Neuronal stem cell (in vitro differentiated cells): ENCODE measurements around the gene ACACB.

ENCODE experiments used
- DNase-seq: peaks from one replicate; pipeline ENCODE4 v3.0.0-alpha.2; 2013; ENCODE audit warnings: low spot score
- H2AFZ ChIP-seq: one replicate; pipeline ENCODE4 v1.6.1; 2013; ENCODE audit warnings: mild to moderate bottlenecking, low read length, inconsistent platforms
- H2AK5ac ChIP-seq: 2 replicates; pipeline ENCODE4 v1.6.1; 2013; ENCODE audit warnings: low read depth, mild to moderate bottlenecking, inconsistent platforms, low read length, moderate library complexity, mixed read lengths
- H2BK120ac ChIP-seq: 2 replicates; pipeline ENCODE4 v1.6.1; 2013; ENCODE audit warnings: low read depth, mild to moderate bottlenecking, inconsistent platforms, low read length, moderate library complexity, mixed read lengths
- H2BK12ac ChIP-seq: one replicate; pipeline ENCODE4 v1.6.1; 2013; ENCODE audit warnings: low read length, inconsistent platforms
- H2BK15ac ChIP-seq: 2 replicates; pipeline ENCODE4 v1.6.1; 2013; ENCODE audit warnings: mild to moderate bottlenecking, low read length, inconsistent platforms, mixed read lengths
- H2BK5ac ChIP-seq: one replicate; pipeline ENCODE4 v1.6.1; 2013; ENCODE audit warnings: inconsistent platforms, mild to moderate bottlenecking, low read length, moderate library complexity
- H3K14ac ChIP-seq: one replicate; pipeline ENCODE4 v1.6.1; 2013; ENCODE audit warnings: low read length, inconsistent platforms
- H3K18ac ChIP-seq: 2 replicates; pipeline ENCODE4 v1.6.1; 2013; ENCODE audit warnings: low read length, inconsistent platforms
- H3K23ac ChIP-seq: 2 replicates; pipeline ENCODE4 v1.6.1; 2013; ENCODE audit warnings: low read depth, mild to moderate bottlenecking, mixed read lengths, low read length, inconsistent platforms; ENCODE audit not compliant: poor library complexity
- H3K27ac ChIP-seq: replicated peaks from 3 replicates; pipeline ENCODE4 v1.5.1; 2013; ENCODE audit warnings: low read length, inconsistent platforms
- H3K27me3 ChIP-seq, 3 experiments: 2 replicates each; pipeline ENCODE4 v1.6.1; 2013; ENCODE audit warnings: low read length in 3 of 3, mild to moderate bottlenecking in 2 of 3, inconsistent platforms in 1 of 3, low read depth in 1 of 3, mixed read lengths in 1 of 3, moderate library complexity in 1 of 3; ENCODE audit not compliant: control insufficient read depth in 3 of 3, insufficient read depth in 3 of 3
- H3K36me3 ChIP-seq, 2 donors: replicated peaks in 1 of 2; 2 replicates each; pipeline ENCODE4 v1.6.1; 2013; ENCODE audit warnings: low read length in 2 of 2; ENCODE audit not compliant: control insufficient read depth in 2 of 2, insufficient read depth in 2 of 2
- H3K4ac ChIP-seq: 2 replicates; pipeline ENCODE4 v1.6.1; 2013; ENCODE audit warnings: inconsistent platforms, mild to moderate bottlenecking, low read length, moderate library complexity
- H3K4me1 ChIP-seq, 2 donors: 1 replicate in 1 of 2; 2 replicates in 1 of 2; pipeline ENCODE4 v1.6.1; 2013; ENCODE audit warnings: low read length in 2 of 2, low read depth in 1 of 2; ENCODE audit not compliant: control insufficient read depth in 2 of 2, insufficient read depth in 1 of 2
- H3K4me2 ChIP-seq: one replicate; pipeline ENCODE4 v1.6.1; 2013; ENCODE audit warnings: mild to moderate bottlenecking, low read length, inconsistent platforms; ENCODE audit not compliant: insufficient read depth, poor library complexity, severe bottlenecking
- H3K4me3 ChIP-seq, 2 donors: 2 replicates each; pipeline ENCODE4 v1.5.1; 2013; ENCODE audit warnings: low read length in 2 of 2, mild to moderate bottlenecking in 2 of 2, inconsistent platforms in 1 of 2, moderate library complexity in 1 of 2
- H3K79me1 ChIP-seq: one replicate; pipeline ENCODE4 v1.6.1; 2013; ENCODE audit warnings: low read depth, mild to moderate bottlenecking, inconsistent platforms, low read length, moderate library complexity
- H3K9ac ChIP-seq: one replicate; pipeline ENCODE4 v1.6.1; 2013; ENCODE audit warnings: mild to moderate bottlenecking, low read depth, low read length, inconsistent platforms; ENCODE audit not compliant: poor library complexity
- H3K9me3 ChIP-seq, 2 donors: replicated peaks in 1 of 2; 2 replicates each; pipeline versions ENCODE3 to v1.6.1; 2013; ENCODE audit warnings: low read length in 2 of 2, mild to moderate bottlenecking in 2 of 2, inconsistent platforms in 1 of 2, low read depth in 1 of 2, mixed read lengths in 1 of 2, moderate library complexity in 1 of 2; ENCODE audit not compliant: control insufficient read depth in 2 of 2, insufficient read depth in 1 of 2
- H4K8ac ChIP-seq: one replicate; pipeline ENCODE4 v1.6.1; 2013; ENCODE audit warnings: low read depth, mild to moderate bottlenecking, inconsistent platforms, low read length, moderate library complexity
- H4K91ac ChIP-seq: one replicate; pipeline ENCODE4 v1.6.1; 2013; ENCODE audit warnings: low read length, low read depth, mild to moderate bottlenecking, inconsistent platforms; ENCODE audit not compliant: poor library complexity
- WGBS, 2 donors: extraction: QIAGEN DNeasy Blood & Tissue Kit; methylation state at CpG; one replicate each; pipeline ENCODE4 v1.1.7; 2013; ENCODE audit warnings: missing lambda C conversion rate in 2 of 2, mixed read lengths in 1 of 2; ENCODE audit not compliant: insufficient read length in 2 of 2, insufficient replicate concordance in 1 of 2; ENCODE audit errors: extremely low coverage in 2 of 2; 5-methylcytosine and 5-hydroxymethylcytosine counted together

Gene ACACB

DNA sequence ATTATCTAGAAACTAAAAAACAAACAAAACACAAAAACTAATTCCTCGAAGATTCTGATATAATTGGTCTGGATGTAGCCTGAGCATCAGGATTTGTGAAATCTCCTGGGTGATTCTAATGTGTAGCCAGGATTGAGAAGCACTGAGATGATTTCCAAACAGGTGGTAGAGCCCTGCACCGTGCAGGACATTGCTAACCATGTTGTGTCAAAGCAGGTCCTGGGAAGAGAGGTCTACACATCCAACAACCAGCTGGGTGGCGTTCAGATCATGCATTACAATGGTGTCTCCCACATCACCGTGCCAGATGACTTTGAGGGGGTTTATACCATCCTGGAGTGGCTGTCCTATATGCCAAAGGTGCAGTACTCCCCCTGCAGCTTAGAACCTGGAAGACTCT lies 136.4 kb downstream of the ACACB start:
- Histone ChIP-seq H2AK5ac (no peak overlapping the region), H4K8ac (no peak overlapping the region), H3K18ac (no peak overlapping the region), H2BK5ac (no peak overlapping the region), H2BK15ac (no peak overlapping the region), H3K23ac (no peak overlapping the region), H4K91ac (no peak overlapping the region), H3K27ac (no peak overlapping the region), H3K4ac (no peak overlapping the region), H3K4me1 (no peaks in the 10 kb centered on the region), H3K36me3 (no peaks in the 10 kb centered on the region), H3K9ac (no peak overlapping the region), H2BK12ac (no peak overlapping the region), H2AFZ (no peak overlapping the region), H3K9me3 (peaks cover 6 to 13% of the 10 kb centered on the region in 2 donors), H2BK120ac (no peak overlapping the region), H3K4me3 (no peak overlapping the region), H3K4me2 (no peak overlapping the region), H3K14ac (no peak overlapping the region), H3K79me1 (no peaks in the 10 kb centered on the region), H3K27me3 (no peaks in the 10 kb centered on the region)
- WGBS, 2 donors: no CpG with 5 or more reads among the region's 4 CpGs
- DNase-seq: no peak

- no peak overlapping the region for H4K91ac ChIP-seq
- no peak overlapping the region for H2AK5ac ChIP-seq
- H3K4me2 ChIP-seq: no peak overlapping the region
- no peak overlapping the region for H3K18ac ChIP-seq
- H2AFZ ChIP-seq: no peak overlapping the region
- no peak overlapping the region for H2BK120ac ChIP-seq
- H3K4me1 ChIP-seq: no peaks in the 10 kb centered on the region
- H3K27ac ChIP-seq: no peak overlapping the region
- H2BK15ac ChIP-seq: no peak overlapping the region
- no peaks in the 10 kb centered on the region for H3K79me1 ChIP-seq
- no peak overlapping the region for H2BK5ac ChIP-seq
- no peak overlapping the region for H3K23ac ChIP-seq
- no peak overlapping the region for H3K14ac ChIP-seq
- H4K8ac ChIP-seq: no peak overlapping the region
- H3K4me3 ChIP-seq: no peak overlapping the region
- H3K27me3 ChIP-seq: no peaks in the 10 kb centered on the region
- no CpG with 5 or more reads among the region's 7 CpGs for WGBS, 2 donors
- no peak overlapping the region for H2BK12ac ChIP-seq
- H3K36me3 ChIP-seq: no peaks in the 10 kb centered on the region
- H3K9me3 ChIP-seq: peaks cover 6 to 13% of the 10 kb centered on the region in 2 donors
- H3K9ac ChIP-seq: no peak overlapping the region
- no peak for DNase-seq
- H3K4ac ChIP-seq: no peak overlapping the region
Observed at GRCh38 chr12:109253913-109254544, 137.6 kb downstream of the ACACB start.

DNA sequence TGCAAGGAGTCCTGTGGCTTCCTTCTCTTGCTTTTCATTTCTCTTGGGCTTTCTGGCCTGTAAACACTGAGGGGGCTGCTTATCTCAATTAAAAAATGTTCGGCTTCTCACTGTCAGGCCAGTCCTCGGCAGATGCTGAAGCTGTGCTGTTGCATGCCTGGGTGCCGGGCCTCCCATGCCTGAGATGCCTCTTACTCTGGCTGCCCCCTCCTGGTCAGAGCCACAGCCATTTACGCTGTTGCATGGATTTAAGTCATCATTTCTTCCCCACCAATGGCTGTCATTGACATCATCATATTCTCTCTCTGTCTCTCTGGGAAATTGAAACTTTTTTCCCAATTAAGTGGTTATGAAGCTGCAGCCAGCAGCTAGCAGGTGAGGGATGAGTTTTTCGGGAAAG lies 139.0 kb downstream of the ACACB start:
- H3K4me2 ChIP-seq: no peak overlapping the region
- H3K4me3 ChIP-seq: no peak overlapping the region
- no peak overlapping the region for H2AFZ ChIP-seq
- H3K4me1 ChIP-seq: no peaks in the 10 kb centered on the region
- H3K36me3 ChIP-seq: no peaks in the 10 kb centered on the region
- H2BK120ac ChIP-seq: no peak overlapping the region
- H3K14ac ChIP-seq: no peak overlapping the region
- no CpG with 5 or more reads among the region's 5 CpGs for WGBS, 2 donors
- no peak overlapping the region for H2BK15ac ChIP-seq
- H3K4ac ChIP-seq: no peak overlapping the region
- H3K18ac ChIP-seq: no peak overlapping the region
- no peak overlapping the region for H2AK5ac ChIP-seq
- no peak overlapping the region for H4K91ac ChIP-seq
- no peak overlapping the region for H2BK5ac ChIP-seq
- H4K8ac ChIP-seq: no peak overlapping the region
- H2BK12ac ChIP-seq: no peak overlapping the region
- H3K27me3 ChIP-seq: no peaks in the 10 kb centered on the region
- H3K9ac ChIP-seq: no peak overlapping the region
- H3K9me3 ChIP-seq: peaks cover 6 to 13% of the 10 kb centered on the region in 2 donors
- no peak for DNase-seq
- H3K23ac ChIP-seq: no peak overlapping the region
- no peaks in the 10 kb centered on the region for H3K79me1 ChIP-seq
- no peak overlapping the region for H3K27ac ChIP-seq

GRCh38 chr12:109256011-109256410 lies 139.6 kb downstream of the ACACB start:
- H3K27me3 ChIP-seq: no peaks in the 10 kb centered on the region
- no peak overlapping the region for H3K18ac ChIP-seq
- no peak overlapping the region for H3K9ac ChIP-seq
- no peaks in the 10 kb centered on the region for H3K4me1 ChIP-seq
- H2BK15ac ChIP-seq: no peak overlapping the region
- no peak overlapping the region for H4K91ac ChIP-seq
- H3K27ac ChIP-seq: no peak overlapping the region
- no peak overlapping the region for H3K4me2 ChIP-seq
- H2BK12ac ChIP-seq: no peak overlapping the region
- H2AFZ ChIP-seq: no peak overlapping the region
- H3K14ac ChIP-seq: no peak overlapping the region
- DNase-seq: no peak
- no peak overlapping the region for H3K4me3 ChIP-seq
- peaks cover 6 to 13% of the 10 kb centered on the region in 2 donors for H3K9me3 ChIP-seq
- no peak overlapping the region for H3K4ac ChIP-seq
- H2BK120ac ChIP-seq: no peak overlapping the region
- no peak overlapping the region for H2AK5ac ChIP-seq
- no peak overlapping the region for H3K23ac ChIP-seq
- H3K79me1 ChIP-seq: no peaks in the 10 kb centered on the region
- no peak overlapping the region for H2BK5ac ChIP-seq
- H4K8ac ChIP-seq: no peak overlapping the region
- WGBS, 2 donors: no CpG with 5 or more reads among the region's 8 CpGs
- H3K36me3 ChIP-seq: no peaks in the 10 kb centered on the region
